Hepatocyte (in vitro differentiated cells): ENCODE measurements around the gene CHST13. TPM values are rescaled to one million over a fixed set of nuclear protein-coding genes. Genes with fewer than 3 reads are reported as not detected.
A peak's percentile ranks its signal among the peaks of the same experiment; 100 is the strongest.

Experiments used
- DNase-seq: peaks from one replicate; pipeline ENCODE4 v3.0.0-alpha.2; 2016; ENCODE audit warnings: low spot score
- H2AFZ ChIP-seq: fragments of 200-600 bp; sonication (generic); 2 replicates; pipeline ENCODE4 v1.6.0; 2016; ENCODE audit warnings: antibody characterized with exemption, mild to moderate bottlenecking
- H3K27ac ChIP-seq: fragments of 200-600 bp; sonication (generic); 2 replicates; pipeline ENCODE4 v1.5.1; 2016; ENCODE audit warnings: mild to moderate bottlenecking
- H3K27me3 ChIP-seq: fragments of 200-600 bp; sonication (generic); 2 replicates; pipeline ENCODE4 v1.6.1; 2016
- H3K36me3 ChIP-seq: fragments of 200-600 bp; sonication (generic); replicated peaks from 2 replicates; pipeline ENCODE4 v1.5.1; 2016; ENCODE audit warnings: low read depth; ENCODE audit not compliant: insufficient read depth
- H3K4me1 ChIP-seq: fragments of 200-600 bp; sonication (generic); 2 replicates; pipeline ENCODE4 v1.5.1; 2016; ENCODE audit warnings: mild to moderate bottlenecking, moderate library complexity; ENCODE audit not compliant: insufficient read depth
- H3K4me2 ChIP-seq: fragments of 200-600 bp; sonication (generic); 2 replicates; pipeline ENCODE4 v1.6.0; 2016
- H3K4me3 ChIP-seq: fragments of 200-600 bp; sonication (generic); 2 replicates; pipeline ENCODE4 v1.5.1; 2016; ENCODE audit warnings: mild to moderate bottlenecking
- H3K79me2 ChIP-seq: fragments of 200-600 bp; sonication (generic); 2 replicates; pipeline ENCODE4 v1.6.0; 2017; ENCODE audit warnings: mild to moderate bottlenecking
- H3K9me2 ChIP-seq: fragments of 200-600 bp; sonication (generic); replicated peaks from 2 replicates; pipeline ENCODE4 v1.6.0; 2017; ENCODE audit warnings: mild to moderate bottlenecking; ENCODE audit not compliant: insufficient read depth
- H3K9me3 ChIP-seq: fragments of 200-600 bp; sonication (generic); 2 replicates; pipeline ENCODE4 v1.5.1; 2016; ENCODE audit warnings: low read depth, mild to moderate bottlenecking
- H4K20me1 ChIP-seq: fragments of 200-600 bp; sonication (generic); 2 replicates; pipeline ENCODE4 v1.6.0; 2016; ENCODE audit warnings: mild to moderate bottlenecking; ENCODE audit not compliant: insufficient read depth, poor library complexity, severe bottlenecking
- EZH2 ChIP-seq: fragments of 200-600 bp; sonication (generic); IDR thresholded peaks from 2 replicates; pipeline ENCODE4 v1.6.1; 2016; ENCODE audit warnings: antibody characterized with exemption, mild to moderate bottlenecking, borderline replicate concordance
- EZH2phosphoT487 ChIP-seq: fragments of 200-600 bp; sonication (generic); IDR thresholded peaks from one replicate; pipeline ENCODE4 v1.6.1; 2018; ENCODE audit warnings: antibody characterized with exemption, mild to moderate bottlenecking, low read depth, moderate library complexity; ENCODE audit not compliant: unreplicated experiment, severe bottlenecking
- WGBS: methylation state at CpG from one replicate; pipeline ENCODE4 v1.1.6; 2016; ENCODE audit warnings: low lambda C conversion rate; ENCODE audit errors: missing lambda C conversion rate; 5-methylcytosine and 5-hydroxymethylcytosine counted together
- polyA plus RNA-seq: library from polyadenylated mRNA; unstranded; fragments of >200 nt; fragmentation: Nextera tagmentation; extraction: Ambion mirVana; gene quantifications from 2 replicates; pipeline ENCODE4 v1.2.1, GENCODE V29; 2016
- total RNA-seq: library from RNA; depleted of rRNA; stranded (reverse); fragments of >200 nt; gene quantifications from 2 replicates; pipeline ENCODE4 v1.2.3, GENCODE V29; 2014
- TF ChIP-seq, protein P1 (sequence below): fragments of 200-600 bp; sonication (generic); IDR thresholded peaks from 2 replicates; pipeline ENCODE4 v1.5.1; 2016; ENCODE audit warnings: antibody characterized with exemption, mild to moderate bottlenecking; ENCODE audit not compliant: poor library complexity

The CHST13 gene
- total and polyA plus RNA-seq, 2 experiments from 2014 or later: 31.5 to 54.6 TPM

- no peaks in the 10 kb centered on the region for H4K20me1 ChIP-seq
- H3K79me2 ChIP-seq: peaks cover 9% of the 10 kb centered on the region
- peaks cover 48% of the 10 kb centered on the region for H3K4me1 ChIP-seq
- H3K9me3 ChIP-seq: no peaks in the 10 kb centered on the region
- H2AFZ ChIP-seq: no peak overlapping the region
- no peak overlapping the region for H3K4me3 ChIP-seq
- H3K27ac ChIP-seq: no peak overlapping the region
- DNase-seq: no peak
- no peaks in the 10 kb centered on the region for H3K36me3 ChIP-seq
- TF ChIP-seq EZH2 (no peak), EZH2phosphoT487 (no peak)
- TF ChIP-seq, protein P1, sequence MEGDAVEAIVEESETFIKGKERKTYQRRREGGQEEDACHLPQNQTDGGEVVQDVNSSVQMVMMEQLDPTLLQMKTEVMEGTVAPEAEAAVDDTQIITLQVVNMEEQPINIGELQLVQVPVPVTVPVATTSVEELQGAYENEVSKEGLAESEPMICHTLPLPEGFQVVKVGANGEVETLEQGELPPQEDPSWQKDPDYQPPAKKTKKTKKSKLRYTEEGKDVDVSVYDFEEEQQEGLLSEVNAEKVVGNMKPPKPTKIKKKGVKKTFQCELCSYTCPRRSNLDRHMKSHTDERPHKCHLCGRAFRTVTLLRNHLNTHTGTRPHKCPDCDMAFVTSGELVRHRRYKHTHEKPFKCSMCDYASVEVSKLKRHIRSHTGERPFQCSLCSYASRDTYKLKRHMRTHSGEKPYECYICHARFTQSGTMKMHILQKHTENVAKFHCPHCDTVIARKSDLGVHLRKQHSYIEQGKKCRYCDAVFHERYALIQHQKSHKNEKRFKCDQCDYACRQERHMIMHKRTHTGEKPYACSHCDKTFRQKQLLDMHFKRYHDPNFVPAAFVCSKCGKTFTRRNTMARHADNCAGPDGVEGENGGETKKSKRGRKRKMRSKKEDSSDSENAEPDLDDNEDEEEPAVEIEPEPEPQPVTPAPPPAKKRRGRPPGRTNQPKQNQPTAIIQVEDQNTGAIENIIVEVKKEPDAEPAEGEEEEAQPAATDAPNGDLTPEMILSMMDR: no peak
- no peaks in the 10 kb centered on the region for H3K9me2 ChIP-seq
- no peak overlapping the region for H3K4me2 ChIP-seq
- peaks cover 10% of the 10 kb centered on the region for H3K27me3 ChIP-seq
- 82% methylated on average over 7 of the region's 7 CpGs for WGBS
Measured at GRCh38 chr3:126527006-126527405, 3.1 kb downstream of the CHST13 start.

GRCh38 chr3:126527455-126528211, 3.7 kb downstream of the CHST13 start:
- H3K4me2 ChIP-seq: no peak overlapping the region
- H3K4me3 ChIP-seq: no peak overlapping the region
- no peaks in the 10 kb centered on the region for H4K20me1 ChIP-seq
- TF ChIP-seq EZH2: no peak
- no peak for TF ChIP-seq EZH2phosphoT487
- TF ChIP-seq, protein P1: no peak
- no peak for DNase-seq
- no peak overlapping the region for H2AFZ ChIP-seq
- peak overlapping the region; percentile 86 for H3K27ac ChIP-seq
- peaks cover 13% of the 10 kb centered on the region for H3K79me2 ChIP-seq
- H3K9me3 ChIP-seq: no peaks in the 10 kb centered on the region
- 76% methylated on average over 6 of the region's 6 CpGs for WGBS
- peaks cover 10% of the 10 kb centered on the region for H3K27me3 ChIP-seq
- H3K36me3 ChIP-seq: no peaks in the 10 kb centered on the region
- no peaks in the 10 kb centered on the region for H3K9me2 ChIP-seq
- peaks cover 48% of the 10 kb centered on the region for H3K4me1 ChIP-seq

GRCh38 chr3:126528419-126528799, 4.5 kb downstream of the CHST13 start:
- no peaks in the 10 kb centered on the region for H3K9me2 ChIP-seq
- no peaks in the 10 kb centered on the region for H3K36me3 ChIP-seq
- peaks cover 44% of the 10 kb centered on the region for H3K4me1 ChIP-seq
- no peak for DNase-seq
- TF ChIP-seq EZH2 (no peak), EZH2phosphoT487 (no peak)
- TF ChIP-seq, protein P1: no peak
- peaks cover 15% of the 10 kb centered on the region for H3K27me3 ChIP-seq
- H3K4me2 ChIP-seq: no peak overlapping the region
- H3K4me3 ChIP-seq: no peak overlapping the region
- H3K9me3 ChIP-seq: no peaks in the 10 kb centered on the region
- H3K79me2 ChIP-seq: peaks cover 17% of the 10 kb centered on the region
- peak overlapping the region; percentile 86 for H3K27ac ChIP-seq
- no peaks in the 10 kb centered on the region for H4K20me1 ChIP-seq
- WGBS: 70% methylated on average over 5 of the region's 5 CpGs
- no peak overlapping the region for H2AFZ ChIP-seq
